Fibroblast of lung (primary cell): ENCODE data around the gene LZTS2. TPM values are rescaled to one million over a fixed set of nuclear protein-coding genes. Genes with fewer than 3 reads are reported as not detected.

Source experiments
- DNase-seq, 2 donors: peaks; one replicate each; pipeline versions ENCODE4 v3.0.0 to v3.0.0-alpha.2; 2010; ENCODE audit warnings: low read depth in 2 of 2
- H2AFZ ChIP-seq: 2 replicates; pipeline ENCODE4 v1.5.1; 2012; ENCODE audit warnings: low read length, control low read depth, inconsistent platforms
- H3K27ac ChIP-seq: 2 replicates; pipeline ENCODE4 v1.5.1; 2011; ENCODE audit warnings: low read length, control low read depth; ENCODE audit not compliant: insufficient read depth
- H3K27me3 ChIP-seq: 2 replicates; pipeline ENCODE4 v1.5.1; 2011; ENCODE audit warnings: mild to moderate bottlenecking, low read length; ENCODE audit not compliant: control insufficient read depth, insufficient read depth
- H3K36me3 ChIP-seq: 2 replicates; pipeline ENCODE4 v1.5.1; 2011; ENCODE audit warnings: low read length; ENCODE audit not compliant: control insufficient read depth, insufficient read depth
- H3K4me1 ChIP-seq: 2 replicates; pipeline ENCODE4 v1.5.1; 2011; ENCODE audit warnings: low read length; ENCODE audit not compliant: control insufficient read depth, insufficient read depth; ENCODE audit errors: extremely low read depth
- H3K4me2 ChIP-seq: 2 replicates; pipeline ENCODE4 v1.5.1; 2011; ENCODE audit warnings: low read length, control low read depth; ENCODE audit not compliant: insufficient read depth; ENCODE audit errors: extremely low read depth
- H3K4me3 ChIP-seq, 4 experiments: fragments of 200-600 bp in 1 of 4; sonication (generic) in 1 of 4; replicated peaks in 1 of 4; 2 replicates each; pipeline ENCODE4 v1.5.1; 2011 to 2016; ENCODE audit warnings: low read length in 4 of 4, low read depth in 3 of 4, mild to moderate bottlenecking in 3 of 4, control low read depth in 2 of 4, inconsistent platforms in 1 of 4, mixed read lengths in 1 of 4; ENCODE audit not compliant: insufficient read depth in 1 of 4; ENCODE audit errors: control extremely low read depth in 1 of 4
- H3K79me2 ChIP-seq: 2 replicates; pipeline ENCODE4 v1.5.1; 2012; ENCODE audit warnings: mild to moderate bottlenecking, low read length, inconsistent platforms; ENCODE audit not compliant: control insufficient read depth, insufficient read depth
- H3K9ac ChIP-seq: 2 replicates; pipeline ENCODE4 v1.5.1; 2011; ENCODE audit warnings: mild to moderate bottlenecking, low read length, control low read depth; ENCODE audit not compliant: insufficient read depth
- H3K9me3 ChIP-seq: 2 replicates; pipeline ENCODE4 v1.5.1; 2012; ENCODE audit warnings: low read depth, low read length; ENCODE audit not compliant: control insufficient read depth, insufficient read depth
- H4K20me1 ChIP-seq: 2 replicates; pipeline ENCODE4 v1.5.1; 2011; ENCODE audit warnings: low read length; ENCODE audit not compliant: control insufficient read depth, insufficient read depth; ENCODE audit errors: extremely low read depth
- CTCF ChIP-seq, 2 donors: IDR thresholded peaks in 1 of 2; conservative IDR thresholded peaks in 1 of 2; 1 replicate in 1 of 2; 2 replicates in 1 of 2; pipeline ENCODE4 v1.5.1; 2011 to 2012; ENCODE audit warnings: low read length in 2 of 2, control low read depth in 1 of 2, inconsistent platforms in 1 of 2, low read depth in 1 of 2, mild to moderate bottlenecking in 1 of 2
- EZH2 ChIP-seq: IDR thresholded peaks from 2 replicates; pipeline ENCODE4 v1.5.1; 2012; ENCODE audit warnings: low read length, control low read depth, mild to moderate bottlenecking; ENCODE audit errors: missing control alignments
- polyA plus RNA-seq, 2 donors: library from polyadenylated mRNA; depleted of rRNA in 1 of 2; stranded (reverse) in 1 of 2; unstranded in 1 of 2; fragments of >200 nt; gene quantifications; 2 replicates each; pipeline ENCODE4 v1.2.1, GENCODE V29; 2011 to 2012; ENCODE audit warnings: missing spikeins in 1 of 2
- total RNA-seq: library from RNA; depleted of rRNA; stranded (reverse); fragments of >200 nt; gene quantifications from 2 replicates; pipeline ENCODE4 v1.2.1, GENCODE V29; 2014

LZTS2 gene
- total and polyA plus RNA-seq, 2 donors (not counting 1 experiment from before 2014, with no cell fraction given), result 34.7 to 120 TPM

- Histone ChIP-seq H3K9me3 (no peaks in the 10 kb centered on the region), H3K27ac (no peak overlapping the region), H3K27me3 (no peaks in the 10 kb centered on the region), H4K20me1 (peaks cover 2% of the 10 kb centered on the region), H3K9ac (no peak overlapping the region), H3K4me1 (peaks cover 26% of the 10 kb centered on the region), H3K36me3 (peaks cover 44% of the 10 kb centered on the region), H3K79me2 (peaks cover 39% of the 10 kb centered on the region), H3K4me3 (no peak overlapping the region), H2AFZ (no peak overlapping the region), H3K4me2 (no peak overlapping the region)
- TF ChIP-seq CTCF (conservative IDR thresholded peaks at IDR 0.05 in 1 of 2, IDR thresholded peaks at IDR 0.05 in 1 of 2; ENCODE audit: low read depth in 1 of 2, low read length in 2 of 2) (no peak), EZH2 (no peak)
- no peak for DNase-seq
These were observed 6.4 kb downstream of the LZTS2 start for GRCh38 chr10:101005869-101006567.

GRCh38 chr10:101006593-101007098, 7.0 kb downstream of the LZTS2 start:
- Histone ChIP-seq H3K79me2 (peaks cover 34% of the 10 kb centered on the region), H3K4me2 (no peak overlapping the region), H3K27me3 (no peaks in the 10 kb centered on the region), H3K4me3 (no peak overlapping the region), H4K20me1 (peaks cover 2% of the 10 kb centered on the region), H3K9ac (peak overlapping the region; percentile 30), H3K36me3 (peaks cover 44% of the 10 kb centered on the region), H2AFZ (no peak overlapping the region), H3K4me1 (peaks cover 22% of the 10 kb centered on the region), H3K9me3 (no peaks in the 10 kb centered on the region), H3K27ac (peak overlapping the region; percentile 2)
- TF ChIP-seq EZH2, result no peak
- TF ChIP-seq CTCF (conservative IDR thresholded peaks at IDR 0.05 in 1 of 2, IDR thresholded peaks at IDR 0.05 in 1 of 2; ENCODE audit: low read depth in 1 of 2, low read length in 2 of 2), result no peak
- peak in 1 of 2 donors; percentile 50 for DNase-seq

GRCh38 chr10:101007099-101007711, 7.6 kb downstream of the LZTS2 start:
- peak overlapping the region; percentile 2 for H3K27ac ChIP-seq
- H3K4me1 ChIP-seq, result peaks cover 16% of the 10 kb centered on the region
- TF ChIP-seq CTCF (conservative IDR thresholded peaks at IDR 0.05 in 1 of 2, IDR thresholded peaks at IDR 0.05 in 1 of 2; ENCODE audit: low read depth in 1 of 2, low read length in 2 of 2), result no peak
- no peak for TF ChIP-seq EZH2
- no peak overlapping the region for H3K4me2 ChIP-seq
- H3K36me3 ChIP-seq, result peaks cover 42% of the 10 kb centered on the region
- no peak overlapping the region for H3K4me3 ChIP-seq
- DNase-seq, result peak in 1 of 2 donors; percentile 61
- no peaks in the 10 kb centered on the region for H3K27me3 ChIP-seq
- H3K79me2 ChIP-seq, result peaks cover 29% of the 10 kb centered on the region
- H3K9me3 ChIP-seq, result no peaks in the 10 kb centered on the region
- peak overlapping the region; percentile 30 for H3K9ac ChIP-seq
- no peak overlapping the region for H2AFZ ChIP-seq
- peaks cover 2% of the 10 kb centered on the region for H4K20me1 ChIP-seq
